Measurements from ENCODE around the gene CALM3. TPM values are rescaled to one million over a fixed set of nuclear protein-coding genes. Genes with fewer than 3 reads are reported as not detected.

Gene CALM3
- total RNA-seq, 3 donors from 2014 or later (not counting 1 experiment from before 2014, with no cell fraction given) = 218 to 272 (median 235) TPM

DNA sequence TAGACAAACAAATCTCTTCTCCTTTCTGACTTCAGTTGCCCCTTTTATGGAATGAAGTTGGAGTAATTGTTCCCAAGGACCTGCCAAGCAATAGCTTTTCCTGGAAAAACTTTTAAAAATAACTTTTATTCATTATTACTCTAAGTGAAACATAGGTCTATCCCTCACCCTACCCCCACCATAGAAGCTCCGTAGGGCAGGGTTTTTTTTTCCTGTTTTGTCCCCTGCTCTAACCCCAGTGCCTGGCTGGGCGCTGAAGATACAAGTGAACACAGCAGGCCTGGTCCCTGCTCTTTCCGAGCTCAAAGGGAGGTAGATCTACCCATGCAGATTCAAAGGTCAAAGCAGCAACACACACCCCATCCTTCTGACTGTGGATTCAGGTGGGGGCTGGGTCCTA, 43.6 kb downstream of the CALM3 start:
- intact Hi-C loops (cut with micrococcal nuclease) = no loop called here
- Histone ChIP-seq H3K27ac (ENCODE audit: low read length) (no peak overlapping the region), H3K4me3 (ENCODE audit: low read length) (no peak overlapping the region), H3K27me3 (ENCODE audit: control insufficient read depth, insufficient read depth, low read length) (peaks cover 21% of the 10 kb centered on the region), H3K4me1 (ENCODE audit: control insufficient read depth, insufficient read depth, low read length) (peaks cover 5% of the 10 kb centered on the region), H3K36me3 (ENCODE audit: control insufficient read depth, insufficient read depth, low read length) (no peaks in the 10 kb centered on the region), H3K9me3 (ENCODE audit: control insufficient read depth, insufficient read depth, low read length) (peaks cover 5% of the 10 kb centered on the region)
- no peak for DNase-seq
- no peak for ATAC-seq
- Mint-ChIP-seq H3K27ac (no peak overlapping the region), H3K36me3 (no peaks in the 10 kb centered on the region), H3K27me3 (ENCODE audit: low read depth in 2 of 2) (peaks cover 34 to 36% of the 10 kb centered on the region in 2 donors), H3K9me3 (no peaks in the 10 kb centered on the region), H3K4me1 (peaks cover 0 to 7% of the 10 kb centered on the region in 2 donors), H3K4me3 (no peak overlapping the region)
- TF ChIP-seq, protein P1, sequence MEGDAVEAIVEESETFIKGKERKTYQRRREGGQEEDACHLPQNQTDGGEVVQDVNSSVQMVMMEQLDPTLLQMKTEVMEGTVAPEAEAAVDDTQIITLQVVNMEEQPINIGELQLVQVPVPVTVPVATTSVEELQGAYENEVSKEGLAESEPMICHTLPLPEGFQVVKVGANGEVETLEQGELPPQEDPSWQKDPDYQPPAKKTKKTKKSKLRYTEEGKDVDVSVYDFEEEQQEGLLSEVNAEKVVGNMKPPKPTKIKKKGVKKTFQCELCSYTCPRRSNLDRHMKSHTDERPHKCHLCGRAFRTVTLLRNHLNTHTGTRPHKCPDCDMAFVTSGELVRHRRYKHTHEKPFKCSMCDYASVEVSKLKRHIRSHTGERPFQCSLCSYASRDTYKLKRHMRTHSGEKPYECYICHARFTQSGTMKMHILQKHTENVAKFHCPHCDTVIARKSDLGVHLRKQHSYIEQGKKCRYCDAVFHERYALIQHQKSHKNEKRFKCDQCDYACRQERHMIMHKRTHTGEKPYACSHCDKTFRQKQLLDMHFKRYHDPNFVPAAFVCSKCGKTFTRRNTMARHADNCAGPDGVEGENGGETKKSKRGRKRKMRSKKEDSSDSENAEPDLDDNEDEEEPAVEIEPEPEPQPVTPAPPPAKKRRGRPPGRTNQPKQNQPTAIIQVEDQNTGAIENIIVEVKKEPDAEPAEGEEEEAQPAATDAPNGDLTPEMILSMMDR (IDR thresholded peaks at IDR 0.05) = no peak
- WGBS (ENCODE audit: insufficient coverage) = 84% methylated on average over 3 of the region's 3 CpGs

DNA sequence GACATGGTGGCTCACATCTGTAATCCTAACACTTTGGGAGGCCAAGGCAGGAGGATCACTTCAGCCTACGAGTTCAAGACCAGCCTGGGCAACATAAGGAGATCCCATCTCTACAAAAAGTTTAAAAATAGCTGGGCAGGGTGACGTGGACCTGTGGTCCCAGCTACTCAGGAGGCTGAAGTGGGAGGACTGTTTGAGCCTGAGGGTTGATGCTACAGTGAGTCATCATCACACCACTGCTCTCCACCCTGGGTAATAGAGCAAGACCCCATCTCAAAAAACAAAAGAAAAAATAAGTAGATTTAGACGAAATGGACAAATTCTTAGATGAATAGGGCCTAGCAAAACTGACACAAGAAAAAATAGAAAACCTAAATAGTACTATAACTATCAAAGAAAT, 45.3 kb downstream of the CALM3 start:
- H3K4me1 ChIP-seq (ENCODE audit: control insufficient read depth, insufficient read depth, low read length) = no peaks in the 10 kb centered on the region
- Mint-ChIP-seq H3K4me3 (no peak overlapping the region), H3K9me3 (no peaks in the 10 kb centered on the region), H3K4me1 (peaks cover 0 to 7% of the 10 kb centered on the region in 2 donors), H3K36me3 (no peaks in the 10 kb centered on the region), H3K27ac (no peak overlapping the region), H3K27me3 (ENCODE audit: low read depth in 2 of 2) (peaks cover 43 to 46% of the 10 kb centered on the region in 2 donors)
- peaks cover 19% of the 10 kb centered on the region for H3K27me3 ChIP-seq (ENCODE audit: control insufficient read depth, insufficient read depth, low read length)
- TF ChIP-seq, protein P1 (IDR thresholded peaks at IDR 0.05) = no peak
- DNase-seq (no peak), ATAC-seq (no peak)
- H3K4me3 ChIP-seq (ENCODE audit: low read length) = no peak overlapping the region
- 67% methylated on average over 1 of the region's 3 CpGs for WGBS (ENCODE audit: insufficient coverage)
- H3K36me3 ChIP-seq (ENCODE audit: control insufficient read depth, insufficient read depth, low read length) = no peaks in the 10 kb centered on the region
- no peak overlapping the region for H3K27ac ChIP-seq (ENCODE audit: low read length)
- intact Hi-C loops (cut with micrococcal nuclease) = no loop called here
- peaks cover 5% of the 10 kb centered on the region for H3K9me3 ChIP-seq (ENCODE audit: control insufficient read depth, insufficient read depth, low read length)

- intact Hi-C loops (cut with micrococcal nuclease) = no loop called here
- Mint-ChIP-seq H3K4me1 (peaks cover 0 to 7% of the 10 kb centered on the region in 2 donors), H3K27ac (no peak overlapping the region), H3K27me3 (ENCODE audit: low read depth in 2 of 2) (peaks cover 43 to 45% of the 10 kb centered on the region in 2 donors), H3K4me3 (no peak overlapping the region), H3K36me3 (no peaks in the 10 kb centered on the region), H3K9me3 (no peaks in the 10 kb centered on the region)
- Histone ChIP-seq H3K9me3 (ENCODE audit: control insufficient read depth, insufficient read depth, low read length) (peaks cover 5% of the 10 kb centered on the region), H3K27me3 (ENCODE audit: control insufficient read depth, insufficient read depth, low read length) (peaks cover 19% of the 10 kb centered on the region), H3K4me3 (ENCODE audit: low read length) (no peak overlapping the region), H3K4me1 (ENCODE audit: control insufficient read depth, insufficient read depth, low read length) (no peaks in the 10 kb centered on the region), H3K36me3 (ENCODE audit: control insufficient read depth, insufficient read depth, low read length) (no peaks in the 10 kb centered on the region), H3K27ac (ENCODE audit: low read length) (no peak overlapping the region)
- TF ChIP-seq, protein P1 (IDR thresholded peaks at IDR 0.05) = no peak
- DNase-seq = peak in 1 of 2 donors; percentile 50
- WGBS (ENCODE audit: insufficient coverage) = 21% methylated on average over 62 of the region's 63 CpGs
- no peak for ATAC-seq
These were observed 47.2 kb downstream of the CALM3 start for GRCh38 chr19:46648060-46648960.

Measured in natural killer cell (primary cell).